GM23338 (cell line): Measurements from ENCODE around the gene PHF13. TPM values are rescaled to one million over a fixed set of nuclear protein-coding genes. Genes with fewer than 3 reads are reported as not detected.

ENCODE experiments used
- ATAC-seq: fragments of 200-7000 bp; cut with Tn5 transposase; 3 replicates; pipeline ENCODE4 v1.9.1; 2020
- DNase-seq: peaks from one replicate; pipeline ENCODE4 v3.0.0-alpha.2; 2015; ENCODE audit warnings: low spot score
- H2AFZ ChIP-seq: fragments of 200-600 bp; sonication (generic); 2 replicates; pipeline ENCODE4 v1.8.0; 2016; ENCODE audit warnings: antibody characterized with exemption, mild to moderate bottlenecking, moderate library complexity
- H3F3A ChIP-seq: fragments of 200-600 bp; sonication (generic); replicated peaks from 2 replicates; pipeline ENCODE4 v1.8.0; 2017; ENCODE audit warnings: antibody characterized with exemption, mixed run types, low read depth
- H3K27ac ChIP-seq: fragments of 200-600 bp; sonication (generic); 2 replicates; pipeline ENCODE4 v1.6.1; 2016; ENCODE audit warnings: low read depth
- H3K27me3 ChIP-seq: fragments of 200-600 bp; sonication (generic); 2 replicates; pipeline ENCODE4 v1.8.0; 2016; ENCODE audit warnings: mild to moderate bottlenecking, mixed run types, moderate library complexity; ENCODE audit not compliant: insufficient read depth
- H3K36me3 ChIP-seq: fragments of 200-600 bp; sonication (generic); 2 replicates; pipeline ENCODE4 v1.8.0; 2016; ENCODE audit warnings: mild to moderate bottlenecking; ENCODE audit not compliant: insufficient read depth
- H3K4me1 ChIP-seq: fragments of 200-600 bp; sonication (generic); 2 replicates; pipeline ENCODE4 v1.8.0; 2016; ENCODE audit warnings: mild to moderate bottlenecking, moderate library complexity; ENCODE audit not compliant: insufficient read depth
- H3K4me2 ChIP-seq: fragments of 200-600 bp; sonication (generic); 2 replicates; pipeline ENCODE4 v1.7.1; 2017; ENCODE audit warnings: mixed run types
- H3K4me3 ChIP-seq: fragments of 200-600 bp; sonication (generic); 2 replicates; pipeline ENCODE4 v1.6.1; 2016; ENCODE audit warnings: mixed run types
- H3K79me2 ChIP-seq: fragments of 200-600 bp; sonication (generic); replicated peaks from 2 replicates; pipeline ENCODE4 v1.8.0; 2017; ENCODE audit warnings: mild to moderate bottlenecking; ENCODE audit not compliant: insufficient read depth
- H3K9me2 ChIP-seq: fragments of 200-600 bp; sonication (generic); 2 replicates; pipeline ENCODE4 v1.8.0; 2017; ENCODE audit not compliant: insufficient read depth
- H4K20me1 ChIP-seq: fragments of 200-600 bp; sonication (generic); replicated peaks from 2 replicates; pipeline ENCODE4 v1.8.0; 2017; ENCODE audit warnings: mild to moderate bottlenecking; ENCODE audit not compliant: insufficient read depth
- H3K27ac Mint-ChIP-seq: 2 replicates; pipeline ENCODE4 v1.8.0; 2020; ENCODE audit warnings: inconsistent platforms, mild to moderate bottlenecking, moderate library complexity, mixed read lengths
- H3K27me3 Mint-ChIP-seq: 3 replicates; pipeline ENCODE4 v1.8.0; 2022; ENCODE audit warnings: low read depth, mild to moderate bottlenecking, moderate library complexity, mixed read lengths, inconsistent platforms; ENCODE audit not compliant: insufficient read depth, poor library complexity
- H3K36me3 Mint-ChIP-seq: 3 replicates; pipeline ENCODE4 v1.8.0; 2021; ENCODE audit warnings: low read depth, mild to moderate bottlenecking, inconsistent platforms, moderate library complexity, mixed read lengths
- H3K4me1 Mint-ChIP-seq: 3 replicates; pipeline ENCODE4 v1.8.0; 2020; ENCODE audit warnings: mild to moderate bottlenecking, inconsistent platforms, mixed read lengths
- H3K4me3 Mint-ChIP-seq: 3 replicates; pipeline ENCODE4 v1.8.0; 2021; ENCODE audit warnings: moderate library complexity, mild to moderate bottlenecking, inconsistent platforms, mixed read lengths
- H3K9me3 Mint-ChIP-seq: 3 replicates; pipeline ENCODE4 v1.8.0; 2020; ENCODE audit warnings: moderate library complexity, mild to moderate bottlenecking, inconsistent platforms, mixed read lengths
- CREB1 ChIP-seq: fragments of 250-450 bp; sonication (Bioruptor Pico); IDR thresholded peaks from 2 replicates; pipeline ENCODE4 v1.5.0; 2020; ENCODE audit warnings: low read depth, mild to moderate bottlenecking, moderate library complexity
- EZH2 ChIP-seq: fragments of 200-600 bp; sonication (generic); IDR thresholded peaks from one replicate; pipeline ENCODE4 v1.8.0; 2017; ENCODE audit warnings: antibody characterized with exemption, mild to moderate bottlenecking, low read depth; ENCODE audit not compliant: unreplicated experiment
- EZH2phosphoT487 ChIP-seq: fragments of 200-600 bp; sonication (generic); IDR thresholded peaks from one replicate; pipeline ENCODE4 v1.8.1; 2018; ENCODE audit warnings: antibody characterized with exemption; ENCODE audit not compliant: unreplicated experiment
- JUNB ChIP-seq: IDR thresholded peaks from one replicate; pipeline ENCODE4 v1.6.1; 2016; ENCODE audit warnings: antibody characterized with exemption; ENCODE audit not compliant: unreplicated experiment
- NANOG ChIP-seq: IDR thresholded peaks from 2 replicates; pipeline ENCODE4 v1.6.1; 2016; ENCODE audit warnings: antibody characterized with exemption, borderline replicate concordance
- POLR2AphosphoS5 ChIP-seq: IDR thresholded peaks from 2 replicates; pipeline ENCODE4 v1.6.1; 2016; ENCODE audit warnings: antibody characterized with exemption, low read depth
- ZNF114 ChIP-seq: fragments of 250-450 bp; sonication (Bioruptor Pico); IDR thresholded peaks from 2 replicates; pipeline ENCODE4 v1.5.0; 2020; ENCODE audit warnings: mild to moderate bottlenecking, moderate library complexity
- ZNF331 ChIP-seq: fragments of 250-450 bp; sonication (Bioruptor Pico); IDR thresholded peaks from 2 replicates; pipeline ENCODE4 v1.5.0; 2020; ENCODE audit warnings: low read depth, mild to moderate bottlenecking, moderate library complexity
- polyA plus RNA-seq: library from polyadenylated mRNA; unstranded; fragments of >200 nt; fragmentation: Nextera tagmentation; extraction: Ambion mirVana; gene quantifications from 2 replicates; pipeline ENCODE4 v1.2.1, GENCODE V29; 2016
- total RNA-seq: library from RNA; depleted of rRNA; stranded (reverse); fragments of >200 nt; shearing (Covaris generic); gene quantifications from 2 replicates; pipeline ENCODE4 v1.2.3, GENCODE V29; 2014
- TF ChIP-seq, protein P1 (sequence below): fragments of 250-450 bp; sonication (Bioruptor Pico); IDR thresholded peaks from 2 replicates; pipeline ENCODE4 v1.5.0; 2020; ENCODE audit warnings: mild to moderate bottlenecking, moderate library complexity
- TF ChIP-seq, protein P2 (sequence below): IDR thresholded peaks from one replicate; pipeline ENCODE4 v1.6.1; 2018; ENCODE audit warnings: antibody characterized with exemption; ENCODE audit not compliant: unreplicated experiment
- TF ChIP-seq, protein P3 (sequence below): IDR thresholded peaks from 2 replicates; pipeline ENCODE4 v1.6.1; 2016; ENCODE audit warnings: antibody characterized with exemption

PHF13 gene
- total and polyA plus RNA-seq, 2 experiments from 2014 or later, result 12.1 to 33.2 TPM

DNA sequence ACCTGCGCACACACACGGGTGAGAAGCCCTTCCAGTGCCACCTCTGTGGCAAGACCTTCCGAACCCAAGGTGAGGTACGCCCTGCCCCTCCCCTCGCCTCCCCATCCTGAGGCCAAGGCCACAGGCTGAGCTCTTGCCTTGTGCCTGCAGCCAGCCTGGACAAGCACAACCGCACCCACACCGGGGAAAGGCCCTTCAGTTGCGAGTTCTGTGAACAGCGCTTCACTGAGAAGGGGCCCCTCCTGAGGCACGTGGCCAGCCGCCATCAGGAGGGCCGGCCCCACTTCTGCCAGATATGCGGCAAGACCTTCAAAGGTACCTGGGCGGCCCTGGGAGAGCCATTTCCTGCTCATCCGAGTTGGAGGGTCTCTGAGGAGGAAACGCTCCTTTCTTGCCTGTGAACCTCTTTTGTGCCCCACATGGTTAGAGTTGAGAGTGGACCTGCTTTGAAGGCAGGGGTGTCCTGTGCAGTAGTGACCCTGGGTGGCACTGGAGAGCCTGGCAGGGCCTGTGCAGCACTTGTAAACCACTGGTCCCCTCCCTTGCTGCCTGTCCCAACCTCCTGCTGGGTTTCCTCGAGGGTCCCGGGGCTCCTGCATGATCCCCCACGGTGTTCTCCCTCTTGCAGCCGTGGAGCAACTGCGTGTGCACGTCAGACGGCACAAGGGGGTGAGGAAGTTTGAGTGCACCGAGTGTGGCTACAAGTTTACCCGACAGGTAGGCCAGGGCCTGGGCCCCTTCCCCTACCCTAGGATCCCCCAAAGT, 25.2 kb upstream of the PHF13 start (continued):
- TF ChIP-seq EZH2phosphoT487, result no peak

DNA sequence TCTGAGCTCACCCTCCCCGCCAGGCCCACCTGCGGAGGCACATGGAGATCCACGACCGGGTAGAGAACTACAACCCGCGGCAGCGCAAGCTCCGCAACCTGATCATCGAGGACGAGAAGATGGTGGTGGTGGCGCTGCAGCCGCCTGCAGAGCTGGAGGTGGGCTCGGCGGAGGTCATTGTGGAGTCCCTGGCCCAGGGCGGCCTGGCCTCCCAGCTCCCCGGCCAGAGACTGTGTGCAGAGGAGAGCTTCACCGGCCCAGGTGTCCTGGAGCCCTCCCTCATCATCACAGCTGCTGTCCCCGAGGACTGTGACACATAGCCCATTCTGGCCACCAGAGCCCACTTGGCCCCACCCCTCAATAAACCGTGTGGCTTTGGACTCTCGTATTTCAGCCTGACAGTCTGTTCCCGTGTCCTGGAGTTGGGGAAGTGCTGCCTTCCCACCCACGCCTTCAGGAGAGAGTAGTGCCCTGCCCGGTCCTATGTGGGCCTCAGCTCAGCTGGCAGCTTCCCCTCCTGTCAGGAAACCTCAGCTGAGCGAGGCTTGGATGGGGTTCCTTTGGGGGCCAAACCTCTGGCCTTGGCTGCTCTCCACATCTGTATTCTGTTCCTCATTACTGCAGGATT, 24.5 kb upstream of the PHF13 start:
- Mint-ChIP-seq H3K4me1 (peaks cover 6% of the 10 kb centered on the region; the same call in 1 of the 3 replicates), H3K27ac (no peak overlapping the region; the same call in 1 of the 2 replicates), H3K36me3 (peaks cover 24% of the 10 kb centered on the region), H3K9me3 (no peaks in the 10 kb centered on the region), H3K27me3 (peaks cover 21% of the 10 kb centered on the region), H3K4me3 (no peak overlapping the region)
- Histone ChIP-seq H4K20me1 (peaks cover 23% of the 10 kb centered on the region; the same call in 1 of the 2 replicates), H3K4me3 (no peak overlapping the region), H3K27ac (peak overlapping the region; percentile 69), H3K4me1 (no peaks in the 10 kb centered on the region), H3K27me3 (no peaks in the 10 kb centered on the region), H3K4me2 (no peak overlapping the region), H3K36me3 (no peaks in the 10 kb centered on the region), H2AFZ (no peak overlapping the region), H3F3A (peaks cover 14% of the 10 kb centered on the region; the same call in 1 of the 2 replicates), H3K9me2 (no peaks in the 10 kb centered on the region), H3K79me2 (0 out of 2 replicates have a peak, but pooled peaks cover 2% of the 10 kb centered on the region)
- DNase-seq (no peak), ATAC-seq (no peak)
- TF ChIP-seq NANOG (no peak), CREB1 (CRISPR knock-in tag) (no peak), ZNF331 (CRISPR knock-in tag) (no peak), JUNB (no peak), ZNF114 (CRISPR knock-in tag) (no peak), POLR2AphosphoS5 (no peak), EZH2 (no peak)
- TF ChIP-seq, protein P1, sequence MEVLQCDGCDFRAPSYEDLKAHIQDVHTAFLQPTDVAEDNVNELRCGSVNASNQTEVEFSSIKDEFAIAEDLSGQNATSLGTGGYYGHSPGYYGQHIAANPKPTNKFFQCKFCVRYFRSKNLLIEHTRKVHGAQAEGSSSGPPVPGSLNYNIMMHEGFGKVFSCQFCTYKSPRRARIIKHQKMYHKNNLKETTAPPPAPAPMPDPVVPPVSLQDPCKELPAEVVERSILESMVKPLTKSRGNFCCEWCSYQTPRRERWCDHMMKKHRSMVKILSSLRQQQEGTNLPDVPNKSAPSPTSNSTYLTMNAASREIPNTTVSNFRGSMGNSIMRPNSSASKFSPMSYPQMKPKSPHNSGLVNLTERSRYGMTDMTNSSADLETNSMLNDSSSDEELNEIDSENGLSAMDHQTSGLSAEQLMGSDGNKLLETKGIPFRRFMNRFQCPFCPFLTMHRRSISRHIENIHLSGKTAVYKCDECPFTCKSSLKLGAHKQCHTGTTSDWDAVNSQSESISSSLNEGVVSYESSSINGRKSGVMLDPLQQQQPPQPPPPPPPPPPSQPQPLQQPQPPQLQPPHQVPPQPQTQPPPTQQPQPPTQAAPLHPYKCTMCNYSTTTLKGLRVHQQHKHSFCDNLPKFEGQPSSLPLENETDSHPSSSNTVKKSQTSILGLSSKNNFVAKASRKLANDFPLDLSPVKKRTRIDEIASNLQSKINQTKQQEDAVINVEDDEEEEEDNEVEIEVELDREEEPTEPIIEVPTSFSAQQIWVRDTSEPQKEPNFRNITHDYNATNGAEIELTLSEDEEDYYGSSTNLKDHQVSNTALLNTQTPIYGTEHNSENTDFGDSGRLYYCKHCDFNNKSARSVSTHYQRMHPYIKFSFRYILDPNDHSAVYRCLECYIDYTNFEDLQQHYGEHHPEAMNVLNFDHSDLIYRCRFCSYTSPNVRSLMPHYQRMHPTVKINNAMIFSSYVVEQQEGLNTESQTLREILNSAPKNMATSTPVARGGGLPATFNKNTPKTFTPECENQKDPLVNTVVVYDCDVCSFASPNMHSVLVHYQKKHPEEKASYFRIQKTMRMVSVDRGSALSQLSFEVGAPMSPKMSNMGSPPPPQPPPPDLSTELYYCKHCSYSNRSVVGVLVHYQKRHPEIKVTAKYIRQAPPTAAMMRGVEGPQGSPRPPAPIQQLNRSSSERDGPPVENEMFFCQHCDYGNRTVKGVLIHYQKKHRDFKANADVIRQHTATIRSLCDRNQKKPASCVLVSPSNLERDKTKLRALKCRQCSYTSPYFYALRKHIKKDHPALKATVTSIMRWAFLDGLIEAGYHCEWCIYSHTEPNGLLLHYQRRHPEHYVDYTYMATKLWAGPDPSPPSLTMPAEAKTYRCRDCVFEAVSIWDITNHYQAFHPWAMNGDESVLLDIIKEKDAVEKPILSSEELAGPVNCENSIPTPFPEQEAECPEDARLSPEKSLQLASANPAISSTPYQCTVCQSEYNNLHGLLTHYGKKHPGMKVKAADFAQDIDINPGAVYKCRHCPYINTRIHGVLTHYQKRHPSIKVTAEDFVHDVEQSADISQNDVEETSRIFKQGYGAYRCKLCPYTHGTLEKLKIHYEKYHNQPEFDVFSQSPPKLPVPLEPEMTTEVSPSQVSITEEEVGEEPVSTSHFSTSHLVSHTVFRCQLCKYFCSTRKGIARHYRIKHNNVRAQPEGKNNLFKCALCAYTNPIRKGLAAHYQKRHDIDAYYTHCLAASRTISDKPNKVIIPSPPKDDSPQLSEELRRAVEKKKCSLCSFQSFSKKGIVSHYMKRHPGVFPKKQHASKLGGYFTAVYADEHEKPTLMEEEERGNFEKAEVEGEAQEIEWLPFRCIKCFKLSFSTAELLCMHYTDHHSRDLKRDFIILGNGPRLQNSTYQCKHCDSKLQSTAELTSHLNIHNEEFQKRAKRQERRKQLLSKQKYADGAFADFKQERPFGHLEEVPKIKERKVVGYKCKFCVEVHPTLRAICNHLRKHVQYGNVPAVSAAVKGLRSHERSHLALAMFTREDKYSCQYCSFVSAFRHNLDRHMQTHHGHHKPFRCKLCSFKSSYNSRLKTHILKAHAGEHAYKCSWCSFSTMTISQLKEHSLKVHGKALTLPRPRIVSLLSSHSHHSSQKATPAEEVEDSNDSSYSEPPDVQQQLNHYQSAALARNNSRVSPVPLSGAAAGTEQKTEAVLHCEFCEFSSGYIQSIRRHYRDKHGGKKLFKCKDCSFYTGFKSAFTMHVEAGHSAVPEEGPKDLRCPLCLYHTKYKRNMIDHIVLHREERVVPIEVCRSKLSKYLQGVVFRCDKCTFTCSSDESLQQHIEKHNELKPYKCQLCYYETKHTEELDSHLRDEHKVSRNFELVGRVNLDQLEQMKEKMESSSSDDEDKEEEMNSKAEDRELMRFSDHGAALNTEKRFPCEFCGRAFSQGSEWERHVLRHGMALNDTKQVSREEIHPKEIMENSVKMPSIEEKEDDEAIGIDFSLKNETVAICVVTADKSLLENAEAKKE (CRISPR knock-in tag), result no peak
- TF ChIP-seq, protein P2, sequence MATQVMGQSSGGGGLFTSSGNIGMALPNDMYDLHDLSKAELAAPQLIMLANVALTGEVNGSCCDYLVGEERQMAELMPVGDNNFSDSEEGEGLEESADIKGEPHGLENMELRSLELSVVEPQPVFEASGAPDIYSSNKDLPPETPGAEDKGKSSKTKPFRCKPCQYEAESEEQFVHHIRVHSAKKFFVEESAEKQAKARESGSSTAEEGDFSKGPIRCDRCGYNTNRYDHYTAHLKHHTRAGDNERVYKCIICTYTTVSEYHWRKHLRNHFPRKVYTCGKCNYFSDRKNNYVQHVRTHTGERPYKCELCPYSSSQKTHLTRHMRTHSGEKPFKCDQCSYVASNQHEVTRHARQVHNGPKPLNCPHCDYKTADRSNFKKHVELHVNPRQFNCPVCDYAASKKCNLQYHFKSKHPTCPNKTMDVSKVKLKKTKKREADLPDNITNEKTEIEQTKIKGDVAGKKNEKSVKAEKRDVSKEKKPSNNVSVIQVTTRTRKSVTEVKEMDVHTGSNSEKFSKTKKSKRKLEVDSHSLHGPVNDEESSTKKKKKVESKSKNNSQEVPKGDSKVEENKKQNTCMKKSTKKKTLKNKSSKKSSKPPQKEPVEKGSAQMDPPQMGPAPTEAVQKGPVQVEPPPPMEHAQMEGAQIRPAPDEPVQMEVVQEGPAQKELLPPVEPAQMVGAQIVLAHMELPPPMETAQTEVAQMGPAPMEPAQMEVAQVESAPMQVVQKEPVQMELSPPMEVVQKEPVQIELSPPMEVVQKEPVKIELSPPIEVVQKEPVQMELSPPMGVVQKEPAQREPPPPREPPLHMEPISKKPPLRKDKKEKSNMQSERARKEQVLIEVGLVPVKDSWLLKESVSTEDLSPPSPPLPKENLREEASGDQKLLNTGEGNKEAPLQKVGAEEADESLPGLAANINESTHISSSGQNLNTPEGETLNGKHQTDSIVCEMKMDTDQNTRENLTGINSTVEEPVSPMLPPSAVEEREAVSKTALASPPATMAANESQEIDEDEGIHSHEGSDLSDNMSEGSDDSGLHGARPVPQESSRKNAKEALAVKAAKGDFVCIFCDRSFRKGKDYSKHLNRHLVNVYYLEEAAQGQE, result no peak
- TF ChIP-seq, protein P3, sequence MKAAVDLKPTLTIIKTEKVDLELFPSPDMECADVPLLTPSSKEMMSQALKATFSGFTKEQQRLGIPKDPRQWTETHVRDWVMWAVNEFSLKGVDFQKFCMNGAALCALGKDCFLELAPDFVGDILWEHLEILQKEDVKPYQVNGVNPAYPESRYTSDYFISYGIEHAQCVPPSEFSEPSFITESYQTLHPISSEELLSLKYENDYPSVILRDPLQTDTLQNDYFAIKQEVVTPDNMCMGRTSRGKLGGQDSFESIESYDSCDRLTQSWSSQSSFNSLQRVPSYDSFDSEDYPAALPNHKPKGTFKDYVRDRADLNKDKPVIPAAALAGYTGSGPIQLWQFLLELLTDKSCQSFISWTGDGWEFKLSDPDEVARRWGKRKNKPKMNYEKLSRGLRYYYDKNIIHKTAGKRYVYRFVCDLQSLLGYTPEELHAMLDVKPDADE, result no peak
